Activated T-helper 17 cell treated with anti-CD3 and anti-CD28 coated beads, Interleukin-2, amount 50 U/mL, for 72 hours (primary cell): ENCODE measurements around the gene MYBPC3. TPM values are rescaled to one million over a fixed set of nuclear protein-coding genes. Genes with fewer than 3 reads are reported as not detected.

Source experiments
- ATAC-seq: fragments of 150-1000 bp; cut with Tn5 transposase; replicated peaks from 2 replicates; pipeline ENCODE4 v1.10.0; 2021; ENCODE audit warnings: mild to moderate bottlenecking, moderate library complexity
- H3K27ac Mint-ChIP-seq: one replicate; pipeline ENCODE4 v1.8.0; 2022; ENCODE audit warnings: mixed read lengths
- H3K27me3 Mint-ChIP-seq: one replicate; pipeline ENCODE4 v1.8.0; 2022; ENCODE audit warnings: mixed read lengths
- H3K36me3 Mint-ChIP-seq: one replicate; pipeline ENCODE4 v1.8.0; 2022; ENCODE audit warnings: low read depth, mild to moderate bottlenecking, mixed read lengths
- H3K4me1 Mint-ChIP-seq: one replicate; pipeline ENCODE4 v1.8.0; 2022; ENCODE audit warnings: mixed read lengths
- H3K4me3 Mint-ChIP-seq: one replicate; pipeline ENCODE4 v1.8.0; 2022; ENCODE audit warnings: mild to moderate bottlenecking, mixed read lengths
- H3K9me3 Mint-ChIP-seq: one replicate; pipeline ENCODE4 v1.8.0; 2022; ENCODE audit warnings: mixed read lengths
- total RNA-seq, 2 donors: library from RNA; stranded (reverse); gene quantifications; one replicate each; pipeline ENCODE4 v1.2.3, GENCODE V29; 2022

Gene MYBPC3
- total RNA-seq, 2 donors from 2014 or later = not detected

- no peak for ATAC-seq
- Mint-ChIP-seq H3K4me3 (no peak overlapping the region), H3K9me3 (no peaks in the 10 kb centered on the region), H3K27me3 (no peaks in the 10 kb centered on the region), H3K36me3 (no peaks in the 10 kb centered on the region), H3K27ac (no peak overlapping the region), H3K4me1 (no peaks in the 10 kb centered on the region)
Measured at GRCh38 chr11:47356129-47356997, 3.9 kb upstream of the MYBPC3 start.

- H3K27me3 Mint-ChIP-seq = no peaks in the 10 kb centered on the region
- no peak overlapping the region for H3K4me3 Mint-ChIP-seq
- no peaks in the 10 kb centered on the region for H3K4me1 Mint-ChIP-seq
- H3K9me3 Mint-ChIP-seq = no peaks in the 10 kb centered on the region
- no peak overlapping the region for H3K27ac Mint-ChIP-seq
- peak; percentile 31 for ATAC-seq
- H3K36me3 Mint-ChIP-seq = no peaks in the 10 kb centered on the region
Measured at GRCh38 chr11:47355283-47356128, 3.0 kb upstream of the MYBPC3 start.

GRCh38 chr11:47354913-47355282 lies 2.4 kb upstream of the MYBPC3 start:
- H3K36me3 Mint-ChIP-seq = no peaks in the 10 kb centered on the region
- H3K27ac Mint-ChIP-seq = no peak overlapping the region
- H3K9me3 Mint-ChIP-seq = no peaks in the 10 kb centered on the region
- no peak overlapping the region for H3K4me3 Mint-ChIP-seq
- H3K27me3 Mint-ChIP-seq = no peaks in the 10 kb centered on the region
- H3K4me1 Mint-ChIP-seq = no peaks in the 10 kb centered on the region
- ATAC-seq = no peak

- Mint-ChIP-seq H3K27me3 (no peaks in the 10 kb centered on the region), H3K27ac (no peak overlapping the region), H3K9me3 (no peaks in the 10 kb centered on the region), H3K4me3 (no peak overlapping the region), H3K36me3 (no peaks in the 10 kb centered on the region), H3K4me1 (no peaks in the 10 kb centered on the region)
- ATAC-seq = no peak
Measured at GRCh38 chr11:47353978-47354774, 1.7 kb upstream of the MYBPC3 start.

- no peaks in the 10 kb centered on the region for H3K4me1 Mint-ChIP-seq
- no peak for ATAC-seq
- no peaks in the 10 kb centered on the region for H3K27me3 Mint-ChIP-seq
- no peaks in the 10 kb centered on the region for H3K9me3 Mint-ChIP-seq
- H3K36me3 Mint-ChIP-seq = no peaks in the 10 kb centered on the region
- no peak overlapping the region for H3K27ac Mint-ChIP-seq
- no peak overlapping the region for H3K4me3 Mint-ChIP-seq
Measured at GRCh38 chr11:47351156-47352126, 1.1 kb downstream of the MYBPC3 start.

- H3K4me3 Mint-ChIP-seq = no peak overlapping the region
- no peak overlapping the region for H3K27ac Mint-ChIP-seq
- H3K9me3 Mint-ChIP-seq = no peaks in the 10 kb centered on the region
- no peak for ATAC-seq
- H3K4me1 Mint-ChIP-seq = no peaks in the 10 kb centered on the region
- no peaks in the 10 kb centered on the region for H3K36me3 Mint-ChIP-seq
- H3K27me3 Mint-ChIP-seq = no peaks in the 10 kb centered on the region
Measured at GRCh38 chr11:47350315-47350714, 2.2 kb downstream of the MYBPC3 start.

- Mint-ChIP-seq H3K36me3 (no peaks in the 10 kb centered on the region), H3K4me1 (no peaks in the 10 kb centered on the region), H3K9me3 (no peaks in the 10 kb centered on the region), H3K4me3 (no peak overlapping the region), H3K27me3 (no peaks in the 10 kb centered on the region), H3K27ac (no peak overlapping the region)
- ATAC-seq = no peak
Measured at GRCh38 chr11:47349521-47350095, 2.9 kb downstream of the MYBPC3 start.

- Mint-ChIP-seq H3K4me3 (no peak overlapping the region), H3K27ac (no peak overlapping the region), H3K4me1 (peaks cover 3% of the 10 kb centered on the region), H3K9me3 (no peaks in the 10 kb centered on the region), H3K27me3 (no peaks in the 10 kb centered on the region), H3K36me3 (no peaks in the 10 kb centered on the region)
- ATAC-seq = no peak
Measured at GRCh38 chr11:47348859-47349258, 3.6 kb downstream of the MYBPC3 start.

- ATAC-seq = no peak
- H3K27ac Mint-ChIP-seq = no peak overlapping the region
- no peaks in the 10 kb centered on the region for H3K36me3 Mint-ChIP-seq
- no peaks in the 10 kb centered on the region for H3K27me3 Mint-ChIP-seq
- H3K4me3 Mint-ChIP-seq = no peak overlapping the region
- H3K4me1 Mint-ChIP-seq = peaks cover 6% of the 10 kb centered on the region
- H3K9me3 Mint-ChIP-seq = no peaks in the 10 kb centered on the region
Measured at GRCh38 chr11:47348131-47348802, 4.2 kb downstream of the MYBPC3 start.

- no peaks in the 10 kb centered on the region for H3K27me3 Mint-ChIP-seq
- no peaks in the 10 kb centered on the region for H3K36me3 Mint-ChIP-seq
- H3K4me1 Mint-ChIP-seq = peaks cover 6% of the 10 kb centered on the region
- no peak for ATAC-seq
- no peak overlapping the region for H3K27ac Mint-ChIP-seq
- H3K9me3 Mint-ChIP-seq = no peaks in the 10 kb centered on the region
- no peak overlapping the region for H3K4me3 Mint-ChIP-seq
Measured at GRCh38 chr11:47347137-47347536, 5.4 kb downstream of the MYBPC3 start.

GRCh38 chr11:47345890-47346563 lies 6.5 kb downstream of the MYBPC3 start:
- Mint-ChIP-seq H3K27me3 (no peaks in the 10 kb centered on the region), H3K27ac (no peak overlapping the region), H3K36me3 (no peaks in the 10 kb centered on the region), H3K9me3 (no peaks in the 10 kb centered on the region), H3K4me3 (no peak overlapping the region), H3K4me1 (peaks cover 6% of the 10 kb centered on the region)
- no peak for ATAC-seq

GRCh38 chr11:47342854-47343253 lies 9.6 kb downstream of the MYBPC3 start:
- no peak overlapping the region for H3K27ac Mint-ChIP-seq
- no peak overlapping the region for H3K4me3 Mint-ChIP-seq
- peaks cover 6% of the 10 kb centered on the region for H3K4me1 Mint-ChIP-seq
- no peaks in the 10 kb centered on the region for H3K9me3 Mint-ChIP-seq
- no peak for ATAC-seq
- H3K36me3 Mint-ChIP-seq = no peaks in the 10 kb centered on the region
- H3K27me3 Mint-ChIP-seq = no peaks in the 10 kb centered on the region
